ENCODE results near the gene GDE1. TPM values are rescaled to one million over a fixed set of nuclear protein-coding genes. Genes with fewer than 3 reads are reported as not detected.
"Not testable (repeated sequence)": the region's sequence is repeated elsewhere in the genome, so short reads cannot be mapped to it uniquely, and the experiment has no call there.

GDE1 gene
- total and polyA plus RNA-seq, 3 donors from 2014 or later: 42.4 to 54.6 (median 44.1) TPM

DNA sequence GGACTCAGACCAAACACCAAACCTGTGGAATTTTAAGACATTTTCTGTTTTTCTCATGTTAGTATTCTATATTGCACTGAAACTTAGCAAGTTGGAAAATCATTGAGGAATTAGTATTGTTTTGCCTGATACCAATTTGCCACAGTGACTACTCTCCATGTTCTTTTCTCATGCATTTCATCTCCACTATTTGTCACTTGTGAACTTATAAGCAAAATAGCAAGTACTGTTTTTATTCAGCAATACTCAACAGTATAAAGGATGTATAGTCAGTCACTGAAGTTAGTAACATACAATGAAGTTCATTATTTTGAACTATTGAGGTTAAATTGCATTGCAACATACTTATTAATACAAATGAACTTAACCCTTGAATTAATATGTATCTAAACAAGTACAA lies 27.8 kb upstream of the GDE1 start:
- no peak overlapping the region for H3K27ac ChIP-seq
- H3K27me3 ChIP-seq: no peaks in the 10 kb centered on the region
- no peaks in the 10 kb centered on the region for H3K36me3 ChIP-seq (ENCODE audit: low read depth, missing control alignments)
- no peaks in the 10 kb centered on the region for H3K9me3 ChIP-seq
- TF ChIP-seq, protein P1, sequence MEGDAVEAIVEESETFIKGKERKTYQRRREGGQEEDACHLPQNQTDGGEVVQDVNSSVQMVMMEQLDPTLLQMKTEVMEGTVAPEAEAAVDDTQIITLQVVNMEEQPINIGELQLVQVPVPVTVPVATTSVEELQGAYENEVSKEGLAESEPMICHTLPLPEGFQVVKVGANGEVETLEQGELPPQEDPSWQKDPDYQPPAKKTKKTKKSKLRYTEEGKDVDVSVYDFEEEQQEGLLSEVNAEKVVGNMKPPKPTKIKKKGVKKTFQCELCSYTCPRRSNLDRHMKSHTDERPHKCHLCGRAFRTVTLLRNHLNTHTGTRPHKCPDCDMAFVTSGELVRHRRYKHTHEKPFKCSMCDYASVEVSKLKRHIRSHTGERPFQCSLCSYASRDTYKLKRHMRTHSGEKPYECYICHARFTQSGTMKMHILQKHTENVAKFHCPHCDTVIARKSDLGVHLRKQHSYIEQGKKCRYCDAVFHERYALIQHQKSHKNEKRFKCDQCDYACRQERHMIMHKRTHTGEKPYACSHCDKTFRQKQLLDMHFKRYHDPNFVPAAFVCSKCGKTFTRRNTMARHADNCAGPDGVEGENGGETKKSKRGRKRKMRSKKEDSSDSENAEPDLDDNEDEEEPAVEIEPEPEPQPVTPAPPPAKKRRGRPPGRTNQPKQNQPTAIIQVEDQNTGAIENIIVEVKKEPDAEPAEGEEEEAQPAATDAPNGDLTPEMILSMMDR (IDR thresholded peaks at IDR 0.05): no peak
- no peak for DNase-seq
- intact Hi-C loops (cut with DNase I; ENCODE audit: low total_unique reads): no loop called here
- H3K4me3 ChIP-seq: no peak overlapping the region
- H3K4me1 ChIP-seq: no peaks in the 10 kb centered on the region

DNA sequence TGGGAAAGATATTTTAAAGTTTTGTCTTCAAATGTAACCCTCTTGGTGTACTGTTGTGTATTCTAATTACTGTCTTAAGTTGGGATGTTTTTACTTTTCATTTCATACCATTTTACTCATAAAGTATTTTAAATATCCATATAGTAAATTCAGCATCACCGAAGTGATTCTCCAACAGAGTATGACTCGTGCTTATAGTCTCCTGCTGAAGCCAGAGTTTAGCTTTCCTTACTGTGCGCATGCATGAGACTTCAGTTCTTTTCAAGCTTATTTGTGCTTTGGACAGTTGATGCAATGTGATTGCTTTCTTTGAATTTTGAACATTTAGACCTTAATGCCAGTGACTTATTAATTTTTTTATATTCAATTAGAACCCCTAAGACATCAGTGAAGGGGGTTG lies 26.2 kb upstream of the GDE1 start:
- Histone ChIP-seq H3K36me3 (ENCODE audit: low read depth, missing control alignments) (no peaks in the 10 kb centered on the region), H3K4me1 (no peaks in the 10 kb centered on the region)
- 94 to 100% methylated on average over 3 of the region's 3 CpGs for WGBS, 2 donors

DNA sequence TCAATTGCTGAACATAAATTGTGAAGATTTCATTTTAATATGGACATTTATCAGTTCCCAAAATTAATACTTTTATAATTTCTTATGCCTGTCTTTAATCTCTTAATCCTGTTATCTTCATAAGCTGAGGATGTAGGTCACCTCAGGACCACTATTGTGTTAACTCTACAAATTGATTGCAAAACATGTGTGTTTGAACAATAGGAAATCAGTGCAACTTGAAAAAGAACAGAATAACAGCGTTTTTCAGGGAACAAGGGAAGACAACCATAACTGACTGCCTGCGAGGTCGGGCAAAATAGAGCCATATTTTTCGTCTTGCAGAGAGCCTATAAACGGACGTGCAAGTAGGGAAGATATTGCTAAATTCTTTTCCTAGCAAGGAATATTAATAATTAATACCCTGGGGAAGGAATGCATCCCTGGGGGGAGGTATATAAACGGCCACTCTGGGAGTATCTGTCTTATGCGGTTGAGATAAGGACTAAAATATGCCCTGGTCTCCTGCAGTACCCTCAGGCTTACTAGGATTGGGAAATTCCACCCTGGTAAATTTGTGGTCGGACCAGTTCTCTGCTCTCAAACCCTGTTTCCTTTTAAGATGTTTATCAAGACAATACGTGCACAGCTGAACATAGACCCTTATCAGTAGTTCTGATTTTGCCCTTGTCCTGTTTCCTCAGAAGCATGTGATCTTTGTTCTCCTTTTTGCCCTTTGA lies 21.5 kb upstream of the GDE1 start:
- H3K36me3 ChIP-seq (ENCODE audit: low read depth, missing control alignments); H3K27me3 ChIP-seq; H3K9me3 ChIP-seq; H3K4me1 ChIP-seq; intact Hi-C loops (cut with DNase I; ENCODE audit: low total_unique reads); H3K27ac ChIP-seq; H3K4me3 ChIP-seq; DNase-seq: not testable (repeated sequence)
- 85 to 88% methylated on average over 10 of the region's 10 CpGs for WGBS, 2 donors

More for the DNA sequence above, 26.2 kb upstream of the GDE1 start:
- H3K27me3 ChIP-seq: no peaks in the 10 kb centered on the region
- no peak overlapping the region for H3K27ac ChIP-seq
- H3K4me3 ChIP-seq: no peak overlapping the region
- DNase-seq: no peak
- H3K9me3 ChIP-seq: no peaks in the 10 kb centered on the region
- TF ChIP-seq POLR2A (IDR thresholded peaks at IDR 0.05): no peak
- TF ChIP-seq, protein P1 (IDR thresholded peaks at IDR 0.05): no peak
- intact Hi-C loops (cut with DNase I; ENCODE audit: low total_unique reads): no loop called here

- Histone ChIP-seq H3K4me3 (no peak overlapping the region), H3K27me3 (no peaks in the 10 kb centered on the region), H3K9me3 (no peaks in the 10 kb centered on the region), H3K4me1 (no peaks in the 10 kb centered on the region), H3K27ac (no peak overlapping the region), H3K36me3 (ENCODE audit: low read depth, missing control alignments) (no peaks in the 10 kb centered on the region)
- TF ChIP-seq, protein P1 (IDR thresholded peaks at IDR 0.05): no peak
- no peak for TF ChIP-seq POLR2A (IDR thresholded peaks at IDR 0.05)
- intact Hi-C loops (cut with DNase I; ENCODE audit: low total_unique reads): no loop called here
- DNase-seq: no peak
- WGBS, 2 donors: 87 to 90% methylated on average over 3 of the region's 3 CpGs
Measured at GRCh38 chr16:19542138-19542821, 20.4 kb upstream of the GDE1 start.

- no peak for DNase-seq
- Histone ChIP-seq H3K27me3 (no peaks in the 10 kb centered on the region), H3K4me1 (no peaks in the 10 kb centered on the region), H3K27ac (no peak overlapping the region), H3K9me3 (no peaks in the 10 kb centered on the region), H3K4me3 (no peak overlapping the region), H3K36me3 (ENCODE audit: low read depth, missing control alignments) (no peaks in the 10 kb centered on the region)
- TF ChIP-seq POLR2A (IDR thresholded peaks at IDR 0.05): no peak
- TF ChIP-seq, protein P1 (IDR thresholded peaks at IDR 0.05): no peak
- intact Hi-C loops (cut with DNase I; ENCODE audit: low total_unique reads): no loop called here
- 94 to 98% methylated on average over 6 of the region's 6 CpGs for WGBS, 2 donors
Measured at GRCh38 chr16:19540241-19540970, 18.5 kb upstream of the GDE1 start.
